NK-92 (cell line): ENCODE results near the gene RBPJ.
"Not testable (repeated sequence)": the region's sequence is repeated elsewhere in the genome, so short reads cannot be mapped to it uniquely, and the experiment has no call there.

Experiments
- DNase-seq: peaks from one replicate; lab custom pipeline; 2025; ENCODE audit not compliant: unreplicated experiment; lab: John Stamatoyannopoulos, UW

RBPJ gene

DNA sequence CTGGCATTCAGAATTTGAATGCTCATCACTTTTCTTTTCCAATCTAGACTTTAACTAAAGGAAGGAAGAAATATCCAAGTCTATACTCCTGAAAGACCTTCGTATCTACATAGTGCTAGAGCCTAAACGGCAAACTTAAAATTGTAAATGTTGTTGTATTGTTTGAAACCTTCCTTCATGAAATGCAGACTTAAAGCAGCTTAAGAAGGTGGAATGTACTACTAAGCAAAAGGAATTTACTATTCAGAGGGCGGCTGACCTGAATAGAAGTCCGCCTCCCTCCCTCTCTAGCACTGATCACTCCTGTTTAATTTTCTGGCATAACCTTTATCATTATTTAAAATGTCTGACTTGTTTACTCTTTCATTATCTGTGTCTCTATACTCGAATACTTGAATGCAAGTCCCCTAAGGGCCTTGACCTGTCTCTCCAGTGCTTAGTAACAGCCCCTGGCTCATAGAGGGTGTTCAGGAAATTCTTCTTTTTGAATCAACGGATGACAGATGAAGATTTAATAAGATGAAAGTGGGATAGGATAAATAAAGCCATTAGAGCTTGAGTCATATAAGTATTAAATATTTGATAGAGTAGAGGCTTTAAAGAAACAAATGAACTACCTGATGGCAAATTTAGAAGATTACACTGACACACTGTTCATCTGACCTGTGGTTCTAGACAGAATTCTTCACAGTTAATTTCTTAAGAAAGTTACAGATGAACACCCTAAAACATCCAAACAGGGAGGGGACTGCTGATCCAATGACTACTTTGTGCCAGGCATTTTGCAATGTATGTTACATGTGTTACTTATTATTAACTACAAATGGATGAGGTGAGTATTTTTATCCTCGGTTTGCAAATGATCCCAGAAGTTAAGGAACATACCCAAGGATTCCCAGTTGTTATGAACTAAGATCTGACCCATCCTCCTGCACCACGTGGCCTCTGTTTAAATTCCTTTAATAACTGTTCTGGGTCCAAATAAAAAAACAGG, 20.2 kb upstream of the RBPJ start:
- DNase-seq: no peak

GRCh38 chr4:26302031-26302899, 18.5 kb upstream of the RBPJ start:
- no peak for DNase-seq

GRCh38 chr4:26303008-26303407, 17.8 kb upstream of the RBPJ start:
- DNase-seq: no peak

- DNase-seq: no peak
Measured at GRCh38 chr4:26307037-26307800, 13.6 kb upstream of the RBPJ start.

DNA sequence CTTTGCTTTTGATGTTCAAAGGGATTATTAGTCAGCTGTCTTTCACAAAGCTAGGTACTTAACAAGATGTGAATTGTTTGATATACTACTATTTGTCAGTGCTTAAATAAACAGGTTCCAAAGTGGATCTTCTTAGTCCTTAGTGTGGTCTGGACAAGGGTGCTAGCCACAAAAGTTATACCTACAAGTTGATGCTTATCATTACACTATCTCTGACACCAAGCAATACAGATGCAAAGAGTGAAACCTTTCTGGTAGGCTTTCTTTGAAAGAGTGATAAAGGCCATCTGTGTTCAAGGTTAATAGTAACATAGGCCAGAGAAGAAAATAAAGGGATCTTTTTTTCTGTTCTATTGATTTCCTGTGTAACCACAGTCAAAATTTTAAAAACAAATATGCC, 12.2 kb upstream of the RBPJ start:
- no peak for DNase-seq

DNA sequence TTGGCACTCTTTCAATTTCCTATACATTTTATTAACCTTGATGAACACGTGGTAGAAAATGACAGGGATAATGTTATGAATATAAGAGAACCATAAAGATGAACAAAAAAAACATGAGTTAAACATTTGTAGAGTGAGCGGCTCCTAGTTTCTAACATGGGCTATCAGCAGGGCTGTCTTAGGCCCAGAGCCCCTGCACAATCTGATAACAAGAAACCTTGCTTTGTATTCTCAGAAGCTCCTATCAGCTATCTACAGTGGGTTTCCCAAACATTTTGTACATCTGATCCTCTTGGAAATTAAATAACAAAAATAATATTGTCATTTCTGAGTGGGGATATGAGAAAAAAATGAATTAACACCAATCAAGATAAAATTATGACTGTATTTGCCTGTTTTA, 10.6 kb upstream of the RBPJ start:
- no peak for DNase-seq

- no peak for DNase-seq
Measured at GRCh38 chr4:26311633-26312032, 9.2 kb upstream of the RBPJ start.

DNA sequence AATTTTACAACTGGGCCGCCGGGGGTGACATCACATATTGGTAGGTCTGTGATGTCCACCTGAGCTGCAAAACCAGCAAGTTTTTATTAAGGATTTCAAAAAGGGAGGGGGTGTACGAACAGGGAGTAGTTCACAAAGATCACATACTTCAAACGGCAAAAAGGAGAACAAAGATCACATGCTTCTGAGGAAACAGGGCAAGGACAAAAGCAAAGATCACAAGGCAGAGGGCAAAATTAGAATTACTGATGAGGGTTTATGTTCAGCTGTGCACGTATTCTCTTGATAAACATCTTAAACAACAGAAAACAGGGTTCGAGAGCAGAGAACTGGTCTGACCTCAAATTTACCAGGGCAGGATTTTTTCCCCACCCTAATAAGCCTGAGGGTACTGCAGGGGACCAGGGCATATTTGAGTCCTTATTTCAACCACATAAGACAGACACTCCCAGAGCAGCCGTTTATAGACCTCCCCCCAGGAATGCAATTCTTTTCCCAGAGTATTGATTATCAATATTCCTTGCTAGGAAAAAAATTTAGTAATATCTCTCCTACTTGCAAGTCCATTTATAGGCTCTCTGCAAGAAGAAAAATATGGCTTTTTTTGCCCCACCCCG, 5.4 kb upstream of the RBPJ start:
- not testable (repeated sequence) for DNase-seq

GRCh38 chr4:26317766-26318165, 3.0 kb upstream of the RBPJ start:
- no peak for DNase-seq

DNA sequence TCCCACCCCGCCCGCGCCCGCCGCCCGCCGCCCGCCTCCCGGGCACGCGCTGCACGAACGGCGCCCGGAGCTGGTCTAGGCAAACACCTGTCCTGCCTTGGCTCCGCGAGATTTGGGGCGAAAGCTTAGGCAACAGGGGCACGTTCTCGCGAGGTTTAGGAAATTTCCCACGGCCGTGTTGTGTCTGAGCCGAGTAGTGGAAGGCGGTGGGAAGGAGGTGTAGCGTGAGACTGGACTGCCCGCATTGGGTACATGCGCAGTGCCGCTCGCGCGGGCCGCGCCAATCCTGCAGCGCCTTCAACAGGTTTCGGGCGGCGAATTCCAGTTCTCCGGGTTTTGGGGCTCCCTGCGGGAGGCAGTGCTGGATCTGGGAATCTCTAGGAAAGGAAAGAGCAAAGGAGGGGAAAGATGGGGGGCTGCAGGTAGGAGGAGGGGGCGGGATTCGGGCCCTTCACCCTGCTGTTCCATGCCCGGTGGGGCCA, 1.3 kb upstream of the RBPJ start:
- peak; percentile 84 for DNase-seq

DNA sequence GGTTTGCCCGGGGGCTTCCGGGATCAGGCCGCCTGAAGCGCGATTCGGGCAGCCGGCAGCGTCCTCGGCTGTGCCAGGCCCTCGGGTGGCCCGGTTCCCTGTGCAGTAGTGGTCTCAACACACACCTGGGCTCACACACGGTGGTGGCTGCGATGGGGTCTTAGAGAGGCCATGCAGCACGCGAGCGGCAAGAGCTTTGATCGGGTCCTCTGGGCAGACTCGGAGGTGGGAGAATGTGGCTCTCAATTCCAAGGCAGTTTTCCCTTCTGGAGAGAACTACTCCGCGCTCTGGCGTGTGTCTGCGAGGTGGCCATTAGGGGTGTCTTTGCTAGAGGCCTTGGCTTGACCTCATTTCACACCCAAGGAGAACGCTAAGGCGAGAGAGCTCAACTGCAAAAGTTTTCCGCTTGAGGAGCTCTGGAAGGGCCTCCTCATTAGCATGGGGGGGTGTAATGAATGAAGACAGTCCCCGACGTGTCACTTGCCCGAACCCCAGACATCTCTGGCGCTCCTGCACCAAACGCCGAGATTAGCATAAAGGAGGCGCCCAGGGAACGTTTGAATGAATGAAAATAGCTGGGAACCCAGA, 771 bp upstream of the RBPJ start:
- no peak for DNase-seq

- DNase-seq: no peak
Measured at GRCh38 chr4:26321373-26322221, 783 bp downstream of the RBPJ start.

DNA sequence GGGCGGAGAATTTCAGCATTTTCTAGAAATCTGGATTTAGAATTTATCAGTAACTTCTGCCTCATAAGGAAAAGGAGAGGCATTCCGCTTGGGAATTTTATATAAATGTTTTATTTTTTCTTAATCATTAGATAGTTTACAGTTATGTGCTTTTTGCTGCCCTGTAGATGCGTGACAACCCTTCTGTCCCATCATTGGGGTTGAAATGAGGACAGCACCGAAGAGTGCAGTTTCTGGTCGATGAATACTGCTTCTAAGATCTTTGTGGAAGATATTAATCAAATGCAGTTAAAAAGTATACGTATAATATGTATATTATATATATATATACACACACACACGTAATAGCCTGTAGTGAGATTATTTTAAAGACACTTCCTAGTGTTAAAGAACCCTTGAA, 1.5 kb downstream of the RBPJ start:
- DNase-seq: no peak

- DNase-seq: no peak
Measured at GRCh38 chr4:26323821-26324220, 3.0 kb downstream of the RBPJ start.

DNA sequence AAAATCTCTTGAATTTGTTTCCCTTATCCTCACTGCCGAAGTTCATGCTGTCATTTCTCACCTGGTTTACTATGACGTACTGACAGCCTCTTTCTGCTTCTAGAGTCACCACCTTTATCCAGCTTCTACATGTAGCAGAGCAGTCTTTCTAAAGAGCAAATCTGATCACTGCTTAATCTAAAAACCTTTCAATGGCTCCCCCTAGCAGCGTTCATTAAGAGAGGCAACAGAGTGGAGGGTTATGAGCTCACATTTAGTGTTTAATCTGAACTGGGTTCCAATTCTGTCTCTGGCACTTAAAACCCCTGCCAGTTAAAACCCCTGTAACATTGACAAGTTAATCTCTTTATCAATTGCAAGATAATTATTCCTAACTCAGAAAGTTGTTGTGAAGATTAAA, 4.4 kb downstream of the RBPJ start:
- DNase-seq: no peak

GRCh38 chr4:26326791-26327190, 6.0 kb downstream of the RBPJ start:
- DNase-seq: no peak

GRCh38 chr4:26330186-26330787, 9.5 kb downstream of the RBPJ start:
- no peak for DNase-seq

GRCh38 chr4:26330946-26331345, 10.1 kb downstream of the RBPJ start:
- no peak for DNase-seq
